ENCODE measurements around the gene SLC12A8.

GRCh38 chr3:125085166-125085565 is 127.4 kb downstream of the SLC12A8 start:
- TF ChIP-seq CTCF (IDR thresholded peaks at IDR 0.05 in 4 of 5, conservative IDR thresholded peaks at IDR 0.05 in 1 of 5) (no peak), POLR2A (IDR thresholded peaks at IDR 0.05) (no peak)
